HG03066 (cell line): ENCODE data around the gene OPCML.

Experiments
- ATAC-seq: cut with Tn5 transposase; IDR thresholded peaks from one replicate; pipeline ENCODE4 v1.9.1; 2021; ENCODE audit warnings: low read depth; ENCODE audit not compliant: unreplicated experiment

Gene OPCML

GRCh38 chr11:133541021-133541719 is 8.9 kb upstream of the OPCML start:
- no peak for ATAC-seq

GRCh38 chr11:133536198-133536597 is 3.9 kb upstream of the OPCML start:
- ATAC-seq, result no peak

- ATAC-seq, result no peak
Measured at GRCh38 chr11:133533205-133533604, 904 bp upstream of the OPCML start.

GRCh38 chr11:133531458-133531857 is 843 bp downstream of the OPCML start:
- no peak for ATAC-seq

GRCh38 chr11:133530501-133530835 is 1.8 kb downstream of the OPCML start:
- ATAC-seq, result no peak

GRCh38 chr11:133529807-133530500 is 2.3 kb downstream of the OPCML start:
- ATAC-seq, result no peak

GRCh38 chr11:133526790-133527189 is 5.5 kb downstream of the OPCML start:
- ATAC-seq, result no peak

- ATAC-seq, result no peak
Measured at GRCh38 chr11:133525976-133526375, 6.3 kb downstream of the OPCML start.

- no peak for ATAC-seq
Measured at GRCh38 chr11:133524488-133524887, 7.8 kb downstream of the OPCML start.

GRCh38 chr11:133522344-133522743 is 10.0 kb downstream of the OPCML start:
- ATAC-seq, result no peak

- ATAC-seq, result no peak
Measured at GRCh38 chr11:133521502-133521901, 10.8 kb downstream of the OPCML start.

- no peak for ATAC-seq
Measured at GRCh38 chr11:133520707-133521106, 11.6 kb downstream of the OPCML start.

GRCh38 chr11:133519560-133519959 is 12.7 kb downstream of the OPCML start:
- ATAC-seq, result no peak

GRCh38 chr11:133518702-133519264 is 13.5 kb downstream of the OPCML start:
- ATAC-seq, result no peak

GRCh38 chr11:133516845-133517244 is 15.5 kb downstream of the OPCML start:
- ATAC-seq, result no peak

GRCh38 chr11:133515107-133515506 is 17.2 kb downstream of the OPCML start:
- ATAC-seq, result no peak

- no peak for ATAC-seq
Measured at GRCh38 chr11:133509924-133510697, 22.2 kb downstream of the OPCML start.

- no peak for ATAC-seq
Measured at GRCh38 chr11:133508468-133508867, 23.8 kb downstream of the OPCML start.

- no peak for ATAC-seq
Measured at GRCh38 chr11:133507185-133507584, 25.1 kb downstream of the OPCML start.

- ATAC-seq, result no peak
Measured at GRCh38 chr11:133506551-133507094, 25.7 kb downstream of the OPCML start.

- ATAC-seq, result peak; percentile 74
Measured at GRCh38 chr11:133506023-133506422, 26.3 kb downstream of the OPCML start.
